ENCODE measurements around the gene UBP1. TPM values are rescaled to one million over a fixed set of nuclear protein-coding genes. Genes with fewer than 3 reads are reported as not detected.

Gene UBP1
- total RNA-seq, 1 experiment from 2014 or later, result 90.8 TPM

- no peaks in the 10 kb centered on the region for H3K27me3 ChIP-seq (replicated peaks; ENCODE audit: control insufficient read depth, insufficient read depth, low read length)
- no peak overlapping the region for H3K4me3 ChIP-seq (ENCODE audit: low read depth, low read length)
- DNase-seq, result no peak
- ChIA-PET CTCF (no interaction called here), POLR2A (no interaction called here)
- H3K4me1 Mint-ChIP-seq (ENCODE audit: low read depth, unreplicated experiment), result no peaks in the 10 kb centered on the region
- TF ChIP-seq CTCF (IDR thresholded peaks at IDR 0.05; ENCODE audit: insufficient read depth in 1 of 2, low read depth in 1 of 2, low read length in 1 of 2, severe bottlenecking in 1 of 2, unreplicated experiment in 1 of 2), result no peak
- BruUV-seq (replicated peaks), result no TSS peak
- H3K36me3 Mint-ChIP-seq (ENCODE audit: insufficient read depth, unreplicated experiment), result peaks cover 80% of the 10 kb centered on the region
- H3K4me3 Mint-ChIP-seq (ENCODE audit: unreplicated experiment), result no peak overlapping the region
- intact Hi-C loops (cut with micrococcal nuclease; ENCODE audit: unreplicated experiment), result loop anchor here (10.0 kb wide), 1 partner anchor 392 kb away; no protein-coding TSS in a partner anchor
- no peaks in the 10 kb centered on the region for H3K27me3 Mint-ChIP-seq (ENCODE audit: insufficient read depth, unreplicated experiment)
- H3K36me3 ChIP-seq (ENCODE audit: control insufficient read depth, insufficient read depth, low read length), result no peaks in the 10 kb centered on the region; the same call in 1 of the 2 replicates
- no peak overlapping the region for H3K27ac Mint-ChIP-seq (ENCODE audit: unreplicated experiment)
- no peaks in the 10 kb centered on the region for H3K9me3 Mint-ChIP-seq (ENCODE audit: unreplicated experiment)
- no peaks in the 10 kb centered on the region for H3K4me1 ChIP-seq
- H3K9me3 ChIP-seq, result no peaks in the 10 kb centered on the region
Measured at GRCh38 chr3:33392703-33393125, 47.5 kb downstream of the UBP1 start.

GRCh38 chr3:33392144-33392543 lies 48.1 kb downstream of the UBP1 start:
- no peak for TF ChIP-seq CTCF (IDR thresholded peaks at IDR 0.05; ENCODE audit: insufficient read depth in 1 of 2, low read depth in 1 of 2, low read length in 1 of 2, severe bottlenecking in 1 of 2, unreplicated experiment in 1 of 2)
- no peaks in the 10 kb centered on the region for H3K4me1 ChIP-seq
- Mint-ChIP-seq H3K4me3 (ENCODE audit: unreplicated experiment) (no peak overlapping the region), H3K9me3 (ENCODE audit: unreplicated experiment) (no peaks in the 10 kb centered on the region), H3K36me3 (ENCODE audit: insufficient read depth, unreplicated experiment) (peaks cover 80% of the 10 kb centered on the region), H3K27ac (ENCODE audit: unreplicated experiment) (peak overlapping the region; percentile 66), H3K4me1 (ENCODE audit: low read depth, unreplicated experiment) (no peaks in the 10 kb centered on the region), H3K27me3 (ENCODE audit: insufficient read depth, unreplicated experiment) (no peaks in the 10 kb centered on the region)
- no peaks in the 10 kb centered on the region for H3K27me3 ChIP-seq (replicated peaks; ENCODE audit: control insufficient read depth, insufficient read depth, low read length)
- H3K9me3 ChIP-seq, result no peaks in the 10 kb centered on the region
- CTCF ChIA-PET, result no interaction called here
- intact Hi-C loops (cut with micrococcal nuclease; ENCODE audit: unreplicated experiment), result loop anchor here (10.0 kb wide), 1 partner anchor 393 kb away; no protein-coding TSS in a partner anchor
- H3K36me3 ChIP-seq (ENCODE audit: control insufficient read depth, insufficient read depth, low read length), result no peaks in the 10 kb centered on the region; the same call in 1 of the 2 replicates
- POLR2A ChIA-PET, result no interaction called here
- no peak for DNase-seq
- no TSS peak for BruUV-seq (replicated peaks)
- H3K4me3 ChIP-seq (ENCODE audit: low read depth, low read length), result no peak overlapping the region

- intact Hi-C loops (cut with micrococcal nuclease; ENCODE audit: unreplicated experiment), result loop anchor here (10.0 kb wide), 1 partner anchor 393 kb away; no protein-coding TSS in a partner anchor
- Mint-ChIP-seq H3K9me3 (ENCODE audit: unreplicated experiment) (no peaks in the 10 kb centered on the region), H3K27me3 (ENCODE audit: insufficient read depth, unreplicated experiment) (no peaks in the 10 kb centered on the region), H3K4me3 (ENCODE audit: unreplicated experiment) (no peak overlapping the region), H3K27ac (ENCODE audit: unreplicated experiment) (peak overlapping the region; percentile 66), H3K36me3 (ENCODE audit: insufficient read depth, unreplicated experiment) (peaks cover 79% of the 10 kb centered on the region), H3K4me1 (ENCODE audit: low read depth, unreplicated experiment) (no peaks in the 10 kb centered on the region)
- no peak for DNase-seq
- H3K9me3 ChIP-seq, result no peaks in the 10 kb centered on the region
- ChIA-PET POLR2A (no interaction called here), CTCF (no interaction called here)
- no peaks in the 10 kb centered on the region; the same call in 1 of the 2 replicates for H3K36me3 ChIP-seq (ENCODE audit: control insufficient read depth, insufficient read depth, low read length)
- no peak for TF ChIP-seq CTCF (IDR thresholded peaks at IDR 0.05; ENCODE audit: insufficient read depth in 1 of 2, low read depth in 1 of 2, low read length in 1 of 2, severe bottlenecking in 1 of 2, unreplicated experiment in 1 of 2)
- no peaks in the 10 kb centered on the region for H3K4me1 ChIP-seq
- no peak overlapping the region for H3K4me3 ChIP-seq (ENCODE audit: low read depth, low read length)
- no TSS peak for BruUV-seq (replicated peaks)
- H3K27me3 ChIP-seq (replicated peaks; ENCODE audit: control insufficient read depth, insufficient read depth, low read length), result no peaks in the 10 kb centered on the region
Measured at GRCh38 chr3:33391255-33391995, 48.8 kb downstream of the UBP1 start.

Measured in Caco-2 (cell line).